Activated CD4-positive, alpha-beta memory T cell treated with anti-CD3 and anti-CD28 coated beads, Interleukin-2, amount 10 ng/mL, durations not matched to agents 7 days and 5 days (primary cell): ENCODE measurements around the gene OR5P2. TPM values are rescaled to one million over a fixed set of nuclear protein-coding genes. Genes with fewer than 3 reads are reported as not detected.
"Not testable (repeated sequence)": the region's sequence is repeated elsewhere in the genome, so short reads cannot be mapped to it uniquely, and the experiment has no call there.

ENCODE experiments used
- CTCF ChIA-PET: fragments of 350-600 bp; sonication (Branson Sonifier 250); formaldehyde crosslinking; loops from one replicate; lab custom pipeline; 2021; ENCODE audit warnings: antibody characterized with exemption, inconsistent platforms; lab: Charles Lee
- POLR2A ChIA-PET: fragments of 350-600 bp; sonication (Branson Sonifier 250); formaldehyde crosslinking; loops from one replicate; lab custom pipeline; 2021; ENCODE audit warnings: antibody characterized with exemption; lab: Charles Lee
- DNase-seq: peaks from one replicate; pipeline ENCODE4 v3.0.0-alpha.2; 2020
- H3K27ac Mint-ChIP-seq: one replicate; pipeline ENCODE4 v1.8.0; 2021; ENCODE audit warnings: mild to moderate bottlenecking, mixed read lengths
- H3K27me3 Mint-ChIP-seq: one replicate; pipeline ENCODE4 v1.8.0; 2021; ENCODE audit warnings: mixed read lengths
- H3K36me3 Mint-ChIP-seq: one replicate; pipeline ENCODE4 v1.8.0; 2021; ENCODE audit warnings: low read depth, mixed read lengths
- H3K4me1 Mint-ChIP-seq: one replicate; pipeline ENCODE4 v1.8.0; 2021; ENCODE audit warnings: mixed read lengths
- H3K4me3 Mint-ChIP-seq: one replicate; pipeline ENCODE4 v1.8.0; 2021; ENCODE audit warnings: mild to moderate bottlenecking, mixed read lengths
- H3K9me3 Mint-ChIP-seq: one replicate; pipeline ENCODE4 v1.8.0; 2021; ENCODE audit warnings: mixed read lengths
- total RNA-seq, 2 experiments: library from RNA; stranded (reverse); gene quantifications; one replicate each; pipeline ENCODE4 v1.2.3, GENCODE V29; 2021

Gene OR5P2
- not detected for total RNA-seq

- Mint-ChIP-seq H3K36me3 (no peaks in the 10 kb centered on the region), H3K4me3 (no peak within 1 kb of the TSS), H3K4me1 (no peaks in the 10 kb centered on the region), H3K27me3 (no peaks in the 10 kb centered on the region), H3K27ac (no peak within 1 kb of the TSS), H3K9me3 (no peaks in the 10 kb centered on the region)
- CTCF ChIA-PET = no interaction called here
- POLR2A ChIA-PET = no interaction called here
- DNase-seq = no peak
These were observed at the start of gene OR5P2 for GRCh38 chr11:7796842-7797241. OR5P2 (minus strand) TSS chr11:7796942; CDS start chr11:7796942, 0 bp downstream.

- Mint-ChIP-seq H3K36me3 (no peaks in the 10 kb centered on the region), H3K27me3 (no peaks in the 10 kb centered on the region), H3K4me1 (no peaks in the 10 kb centered on the region), H3K9me3 (no peaks in the 10 kb centered on the region), H3K27ac (no peak overlapping the region), H3K4me3 (no peak overlapping the region)
- POLR2A ChIA-PET = no interaction called here
- DNase-seq = no peak
- CTCF ChIA-PET = no interaction called here
These were observed 49.3 kb upstream of the OR5P2 start for GRCh38 chr11:7846003-7846402.

GRCh38 chr11:7844986-7845385, 48.2 kb upstream of the OR5P2 start:
- POLR2A ChIA-PET = no interaction called here
- no peaks in the 10 kb centered on the region for H3K27me3 Mint-ChIP-seq
- H3K36me3 Mint-ChIP-seq = no peaks in the 10 kb centered on the region
- no peak overlapping the region for H3K4me3 Mint-ChIP-seq
- H3K4me1 Mint-ChIP-seq = no peaks in the 10 kb centered on the region
- DNase-seq = no peak
- H3K9me3 Mint-ChIP-seq = no peaks in the 10 kb centered on the region
- CTCF ChIA-PET = no interaction called here
- no peak overlapping the region for H3K27ac Mint-ChIP-seq

GRCh38 chr11:7844521-7844920, 47.8 kb upstream of the OR5P2 start:
- Mint-ChIP-seq H3K4me1 (no peaks in the 10 kb centered on the region), H3K27me3 (no peaks in the 10 kb centered on the region), H3K9me3 (no peaks in the 10 kb centered on the region), H3K4me3 (no peak overlapping the region), H3K36me3 (no peaks in the 10 kb centered on the region), H3K27ac (no peak overlapping the region)
- CTCF ChIA-PET = no interaction called here
- DNase-seq = no peak
- POLR2A ChIA-PET = no interaction called here

- no peak overlapping the region for H3K4me3 Mint-ChIP-seq
- DNase-seq = no peak
- H3K27me3 Mint-ChIP-seq = no peaks in the 10 kb centered on the region
- CTCF ChIA-PET = no interaction called here
- H3K9me3 Mint-ChIP-seq = no peaks in the 10 kb centered on the region
- H3K4me1 Mint-ChIP-seq = no peaks in the 10 kb centered on the region
- no peaks in the 10 kb centered on the region for H3K36me3 Mint-ChIP-seq
- POLR2A ChIA-PET = no interaction called here
- no peak overlapping the region for H3K27ac Mint-ChIP-seq
These were observed 43.8 kb upstream of the OR5P2 start for GRCh38 chr11:7840578-7840977.

- Mint-ChIP-seq H3K9me3 (no peaks in the 10 kb centered on the region), H3K27ac (no peak overlapping the region), H3K27me3 (no peaks in the 10 kb centered on the region), H3K4me3 (no peak overlapping the region), H3K36me3 (no peaks in the 10 kb centered on the region), H3K4me1 (no peaks in the 10 kb centered on the region)
- CTCF ChIA-PET = no interaction called here
- POLR2A ChIA-PET = no interaction called here
- no peak for DNase-seq
These were observed 36.8 kb upstream of the OR5P2 start for GRCh38 chr11:7833527-7833926.

- DNase-seq = no peak
- Mint-ChIP-seq H3K27me3 (peaks cover 3% of the 10 kb centered on the region), H3K9me3 (no peaks in the 10 kb centered on the region), H3K4me1 (no peaks in the 10 kb centered on the region), H3K4me3 (no peak within 1 kb of the TSS), H3K27ac (no peak within 1 kb of the TSS), H3K36me3 (no peaks in the 10 kb centered on the region)
- CTCF ChIA-PET = no interaction called here
- POLR2A ChIA-PET = no interaction called here
These were observed 34.0 kb upstream of the OR5P2 start, which contains the start of gene OR5P3 for GRCh38 chr11:7830740-7831139. OR5P3 (minus strand) TSS chr11:7830840.

- Mint-ChIP-seq H3K4me1 (no peaks in the 10 kb centered on the region), H3K4me3 (no peak overlapping the region), H3K27ac (no peak overlapping the region), H3K36me3 (no peaks in the 10 kb centered on the region), H3K27me3 (peaks cover 3% of the 10 kb centered on the region), H3K9me3 (no peaks in the 10 kb centered on the region)
- ChIA-PET POLR2A (no interaction called here), CTCF (no interaction called here)
- DNase-seq = no peak
These were observed 29.6 kb upstream of the OR5P2 start for GRCh38 chr11:7826324-7826723.

- DNase-seq, CTCF ChIA-PET, H3K27ac Mint-ChIP-seq, H3K9me3 Mint-ChIP-seq, POLR2A ChIA-PET, H3K27me3 Mint-ChIP-seq, H3K36me3 Mint-ChIP-seq, H3K4me3 Mint-ChIP-seq, H3K4me1 Mint-ChIP-seq: not testable (repeated sequence)
These were observed 23.7 kb upstream of the OR5P2 start for GRCh38 chr11:7820417-7820816.

- H3K36me3 Mint-ChIP-seq, H3K27me3 Mint-ChIP-seq, H3K4me3 Mint-ChIP-seq, H3K9me3 Mint-ChIP-seq, H3K27ac Mint-ChIP-seq, CTCF ChIA-PET, H3K4me1 Mint-ChIP-seq, DNase-seq, POLR2A ChIA-PET: not testable (repeated sequence)
These were observed 18.2 kb upstream of the OR5P2 start for GRCh38 chr11:7814897-7815296.

GRCh38 chr11:7810301-7810700, 13.6 kb upstream of the OR5P2 start:
- peaks cover 13% of the 10 kb centered on the region for H3K9me3 Mint-ChIP-seq
- H3K36me3 Mint-ChIP-seq, H3K27ac Mint-ChIP-seq, CTCF ChIA-PET, H3K4me3 Mint-ChIP-seq, DNase-seq, POLR2A ChIA-PET, H3K27me3 Mint-ChIP-seq, H3K4me1 Mint-ChIP-seq: not testable (repeated sequence)

- H3K27me3 Mint-ChIP-seq = peaks cover 2% of the 10 kb centered on the region
- no peak overlapping the region for H3K4me3 Mint-ChIP-seq
- H3K36me3 Mint-ChIP-seq = no peaks in the 10 kb centered on the region
- DNase-seq = no peak
- no peaks in the 10 kb centered on the region for H3K9me3 Mint-ChIP-seq
- ChIA-PET CTCF (interaction anchor here (0.6 kb wide), 1 partner anchor 57 kb away, joined by 3 read pairs; no protein-coding TSS in a partner anchor), POLR2A (no interaction called here)
- H3K4me1 Mint-ChIP-seq = no peaks in the 10 kb centered on the region
- H3K27ac Mint-ChIP-seq = no peak overlapping the region
These were observed 3.5 kb downstream of the OR5P2 start for GRCh38 chr11:7793233-7793632.

GRCh38 chr11:7787239-7787638, 9.5 kb downstream of the OR5P2 start:
- DNase-seq = no peak
- Mint-ChIP-seq H3K27me3 (peaks cover 2% of the 10 kb centered on the region), H3K27ac (no peak overlapping the region), H3K4me1 (no peaks in the 10 kb centered on the region), H3K36me3 (no peaks in the 10 kb centered on the region), H3K9me3 (peaks cover 3% of the 10 kb centered on the region), H3K4me3 (no peak overlapping the region)
- ChIA-PET POLR2A (no interaction called here), CTCF (no interaction called here)

GRCh38 chr11:7775689-7776088, 21.1 kb downstream of the OR5P2 start:
- Mint-ChIP-seq H3K9me3 (no peaks in the 10 kb centered on the region), H3K27me3 (no peaks in the 10 kb centered on the region), H3K4me3 (no peak overlapping the region), H3K27ac (no peak overlapping the region), H3K36me3 (no peaks in the 10 kb centered on the region), H3K4me1 (no peaks in the 10 kb centered on the region)
- ChIA-PET CTCF (no interaction called here), POLR2A (no interaction called here)
- no peak for DNase-seq
